Prostate gland (tissue), 2 donors: ENCODE measurements around the gene MICALL1.

Experiments
- CTCF ChIP-seq, 4 experiments: fragments of 200-600 bp in 2 of 4; fragments of 450-650 bp in 2 of 4; sonication (generic) in 2 of 4; IDR thresholded peaks; 1 replicate in 3 of 4; 2 replicates in 1 of 4; pipeline ENCODE4 v1.5.1; 2016 to 2019; ENCODE audit warnings: antibody characterized with exemption in 4 of 4, mild to moderate bottlenecking in 2 of 4, moderate library complexity in 2 of 4
- POLR2A ChIP-seq: fragments of 450-650 bp; IDR thresholded peaks from one replicate; pipeline ENCODE4 v1.6.1; 2016; ENCODE audit warnings: antibody characterized with exemption, mild to moderate bottlenecking

GRCh38 chr22:37909766-37910165, 3.7 kb downstream of the MICALL1 start:
- TF ChIP-seq CTCF (IDR thresholded peaks at IDR 0.05) = no peak
- no peak for TF ChIP-seq POLR2A
